Measurements from ENCODE around the gene CERK. TPM values are rescaled to one million over a fixed set of nuclear protein-coding genes. Genes with fewer than 3 reads are reported as not detected.

Gene CERK
- total RNA-seq, 3 donors from 2014 or later: 23.3 to 37.3 (median 26.5) TPM

GRCh38 chr22:46766611-46767010 is 28.6 kb upstream of the CERK start:
- intact Hi-C loops (cut with DNase I; ENCODE audit: low total_unique reads): no loop called here
- H3K4me1 ChIP-seq: peaks cover 0 to 5% of the 10 kb centered on the region in 2 donors
- no peaks in the 10 kb centered on the region for H3K9me3 ChIP-seq
- no peak overlapping the region for H3K27ac ChIP-seq
- H3K27me3 ChIP-seq: no peaks in the 10 kb centered on the region
- H3K36me3 ChIP-seq: no peaks in the 10 kb centered on the region
- DNase-seq (ENCODE audit: low spot score in 2 of 2): no peak
- TF ChIP-seq CTCF (IDR thresholded peaks at IDR 0.05): no peak
- no peak for TF ChIP-seq POLR2AphosphoS5 (IDR thresholded peaks at IDR 0.05)
- no peak for TF ChIP-seq POLR2A (IDR thresholded peaks at IDR 0.05)
- no peak overlapping the region for H3K4me3 ChIP-seq

- intact Hi-C loops (cut with DNase I; ENCODE audit: low total_unique reads): no loop called here
- Histone ChIP-seq H3K9me3 (no peaks in the 10 kb centered on the region), H3K4me3 (no peak overlapping the region), H3K4me1 (peaks cover 0 to 5% of the 10 kb centered on the region in 2 donors), H3K27me3 (no peaks in the 10 kb centered on the region), H3K27ac (no peak overlapping the region), H3K36me3 (no peaks in the 10 kb centered on the region)
- DNase-seq (ENCODE audit: low spot score in 2 of 2): no peak
- no peak for TF ChIP-seq POLR2AphosphoS5 (IDR thresholded peaks at IDR 0.05)
- no peak for TF ChIP-seq POLR2A (IDR thresholded peaks at IDR 0.05)
These were observed 26.9 kb upstream of the CERK start for GRCh38 chr22:46764779-46765485.

- H3K36me3 ChIP-seq: no peaks in the 10 kb centered on the region
- intact Hi-C loops (cut with DNase I; ENCODE audit: low total_unique reads): no loop called here
- TF ChIP-seq CTCF (IDR thresholded peaks at IDR 0.05): no peak
- TF ChIP-seq POLR2AphosphoS5 (IDR thresholded peaks at IDR 0.05): no peak
- TF ChIP-seq POLR2A (IDR thresholded peaks at IDR 0.05): no peak
- no peaks in the 10 kb centered on the region for H3K27me3 ChIP-seq
- no peak overlapping the region for H3K4me3 ChIP-seq
- no peak overlapping the region for H3K27ac ChIP-seq
- no peaks in the 10 kb centered on the region for H3K9me3 ChIP-seq
- peaks cover 0 to 5% of the 10 kb centered on the region in 2 donors for H3K4me1 ChIP-seq
- no peak for DNase-seq (ENCODE audit: low spot score in 2 of 2)
These were observed 26.2 kb upstream of the CERK start for GRCh38 chr22:46764140-46764680.

GRCh38 chr22:46763051-46763705 is 25.1 kb upstream of the CERK start:
- intact Hi-C loops (cut with DNase I; ENCODE audit: low total_unique reads): no loop called here
- Histone ChIP-seq H3K27me3 (no peaks in the 10 kb centered on the region), H3K4me3 (peak overlapping the region; percentile 90 to 98 (median 94)), H3K27ac (peak overlapping the region; percentile 94 to 98), H3K9me3 (no peaks in the 10 kb centered on the region), H3K36me3 (no peaks in the 10 kb centered on the region), H3K4me1 (peaks cover 0 to 5% of the 10 kb centered on the region in 2 donors)
- no peak for DNase-seq (ENCODE audit: low spot score in 2 of 2)
- TF ChIP-seq POLR2A (IDR thresholded peaks at IDR 0.05) (no peak), POLR2AphosphoS5 (IDR thresholded peaks at IDR 0.05) (no peak), CTCF (IDR thresholded peaks at IDR 0.05) (no peak)

- Histone ChIP-seq H3K36me3 (no peaks in the 10 kb centered on the region), H3K4me3 (peak within 1 kb of the TSS; percentile 90 to 98 (median 94)), H3K4me1 (peaks cover 0 to 5% of the 10 kb centered on the region in 2 donors), H3K27me3 (no peaks in the 10 kb centered on the region), H3K27ac (peak within 1 kb of the TSS; percentile 94 to 98), H3K9me3 (no peaks in the 10 kb centered on the region)
- intact Hi-C loops (cut with DNase I; ENCODE audit: low total_unique reads): no loop called here
- peak in 2 of 3 donors; percentile 21 to 29 for TF ChIP-seq CTCF (IDR thresholded peaks at IDR 0.05)
- TF ChIP-seq POLR2A (IDR thresholded peaks at IDR 0.05): peak; percentile 96
- peak; percentile 99 for TF ChIP-seq POLR2AphosphoS5 (IDR thresholded peaks at IDR 0.05)
- DNase-seq (ENCODE audit: low spot score in 2 of 2): peak; percentile 89 to 95
These were observed 24.4 kb upstream of the CERK start, which contains the start of gene TBC1D22A for GRCh38 chr22:46762238-46763050. Gene TBC1D22A (plus strand): TSS chr22:46762650. CDS start chr22:46762787, 137 bp downstream.
